COLO829 (cell line): ENCODE data around the gene NUDT6.
A peak's percentile ranks its signal among the peaks of the same experiment; 100 is the strongest.
"Not testable (repeated sequence)": the region's sequence is repeated elsewhere in the genome, so short reads cannot be mapped to it uniquely, and the experiment has no call there.

Experiments used
- DNase-seq: peaks from one replicate; pipeline ENCODE4 v3.0.0; 2012; ENCODE audit warnings: low spot score

The NUDT6 gene

GRCh38 chr4:122921971-122922876 lies at the start of gene NUDT6:
NUDT6 (minus strand) TSS chr4:122922597; CDS start chr4:122922572, 25 bp downstream.
- peak; percentile 65 for DNase-seq

- DNase-seq, result no peak
Measured at GRCh38 chr4:122968227-122968812, 45.9 kb upstream of the NUDT6 start.

DNA sequence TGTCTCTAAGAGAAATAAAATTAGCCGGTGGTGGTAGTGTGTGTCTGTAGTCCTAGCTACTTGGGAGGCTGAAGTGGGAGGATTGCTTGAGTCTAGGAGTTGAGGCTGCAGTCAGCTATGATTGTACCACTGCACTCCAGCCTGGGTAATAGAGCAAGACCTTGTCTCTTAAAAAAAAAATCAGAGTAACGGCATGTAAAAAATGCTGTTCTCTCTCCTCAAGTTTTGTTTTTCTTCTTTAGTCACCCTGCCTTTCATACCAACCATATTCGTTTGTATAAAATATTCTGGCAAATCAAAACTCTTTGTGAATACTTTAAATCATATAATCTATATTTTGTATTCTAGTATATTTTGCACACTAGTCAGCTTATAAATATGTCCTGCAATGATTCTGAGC lies 44.8 kb upstream of the NUDT6 start:
- DNase-seq, result no peak

DNA sequence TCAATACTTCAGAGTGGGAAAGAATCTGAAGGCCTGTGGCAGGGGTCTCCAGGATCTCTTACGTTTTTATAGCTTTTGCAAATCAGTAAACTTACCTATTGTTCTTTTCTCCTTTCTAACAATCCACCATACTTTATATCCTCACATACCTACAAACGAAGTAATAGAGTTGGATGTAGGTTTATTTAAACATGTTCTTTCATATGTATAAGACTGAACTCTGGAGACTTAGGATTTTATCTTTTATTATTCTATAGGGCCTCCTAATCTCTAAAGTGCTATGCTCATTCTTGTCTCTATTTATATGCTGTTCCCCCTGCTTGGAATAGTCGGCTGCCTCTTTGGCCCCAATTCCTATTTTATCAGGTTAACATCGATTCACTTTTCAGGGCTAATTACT lies 43.8 kb upstream of the NUDT6 start:
- DNase-seq, result no peak

GRCh38 chr4:122963216-122963615 lies 40.8 kb upstream of the NUDT6 start:
- DNase-seq, result no peak

- no peak for DNase-seq
Measured at GRCh38 chr4:122960611-122961000, 38.2 kb upstream of the NUDT6 start.

- DNase-seq, result no peak
Measured at GRCh38 chr4:122959981-122960610, 37.7 kb upstream of the NUDT6 start.

- peak; percentile 31 for DNase-seq
Measured at GRCh38 chr4:122959441-122959840, 37.0 kb upstream of the NUDT6 start.

DNA sequence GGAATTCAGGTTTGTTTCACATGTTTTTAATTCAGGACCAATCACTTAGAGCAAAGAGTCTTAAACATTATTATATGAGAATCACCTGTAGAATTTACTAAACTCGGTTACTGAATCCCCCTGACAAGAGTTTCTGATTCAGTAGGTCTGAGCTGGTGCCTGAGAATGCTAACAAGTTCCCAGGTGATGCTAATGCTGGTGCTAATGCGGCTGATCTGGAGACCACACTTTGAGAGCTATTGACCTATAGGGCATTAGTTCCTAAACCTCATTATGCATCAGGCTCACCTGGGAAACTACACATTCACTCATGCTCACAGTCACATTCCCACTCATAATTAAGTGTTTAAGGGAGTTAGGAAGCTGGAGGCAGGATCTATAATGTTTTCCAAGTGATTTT lies 36.1 kb upstream of the NUDT6 start:
- DNase-seq, result no peak

DNA sequence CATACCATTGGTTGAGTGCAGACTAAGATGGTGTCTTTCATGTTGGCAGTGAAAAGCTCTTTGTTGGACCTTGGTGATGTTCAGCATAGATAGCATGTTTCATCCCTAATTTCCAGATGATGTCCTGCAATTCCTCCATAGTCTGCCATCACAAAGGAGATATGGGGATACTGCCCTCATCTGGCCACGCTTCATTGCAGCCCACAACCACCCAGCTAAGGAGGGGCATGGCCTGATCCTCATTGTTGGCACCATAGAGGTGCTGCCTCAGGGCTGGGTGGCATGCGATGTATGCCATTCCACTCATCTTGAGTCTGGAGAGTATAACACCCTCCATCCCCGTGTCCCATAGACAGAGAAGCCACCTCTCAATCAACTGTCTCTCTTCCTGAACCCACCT lies 31.5 kb upstream of the NUDT6 start:
- no peak for DNase-seq

DNA sequence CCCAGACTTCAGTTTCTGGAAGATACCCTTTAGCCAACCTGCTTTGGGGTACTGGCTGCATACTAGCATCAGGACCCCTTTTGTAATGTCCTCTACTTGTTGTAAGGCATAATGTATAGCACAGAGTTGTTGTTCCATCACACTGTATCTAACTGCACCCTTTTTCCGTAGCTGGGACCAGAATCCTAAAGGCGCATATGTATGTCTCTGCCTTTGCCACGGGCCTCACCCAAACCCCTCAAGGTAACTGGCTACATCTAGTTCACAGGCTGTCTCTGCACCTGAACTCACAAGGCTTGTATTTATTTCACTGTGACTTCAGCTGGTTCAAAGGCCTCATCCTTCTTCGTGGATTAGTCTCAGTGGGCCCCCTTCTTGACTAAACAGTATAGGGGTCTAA lies 29.6 kb upstream of the NUDT6 start:
- DNase-seq, result no peak

DNA sequence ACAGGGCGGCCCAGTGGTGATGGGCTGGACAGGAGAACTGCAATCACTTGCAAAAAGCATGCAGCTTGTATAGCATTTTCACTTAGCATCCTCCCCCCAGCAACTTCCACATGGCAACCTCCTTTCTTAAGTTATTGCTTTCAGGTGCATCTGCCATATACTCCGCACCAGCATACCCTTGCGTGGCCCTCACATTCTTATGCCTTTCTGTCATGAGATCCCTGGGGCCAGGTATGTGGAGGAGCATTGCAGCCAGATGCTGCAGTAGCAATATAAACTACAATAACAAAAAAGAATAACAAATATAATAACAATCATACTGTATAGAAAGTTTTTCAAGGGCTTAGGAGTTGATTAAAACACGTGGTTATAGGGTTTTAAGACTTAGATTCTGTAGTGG lies 26.3 kb upstream of the NUDT6 start:
- no peak for DNase-seq

- no peak for DNase-seq
Measured at GRCh38 chr4:122946142-122946541, 23.7 kb upstream of the NUDT6 start.

GRCh38 chr4:122945136-122945535 lies 22.7 kb upstream of the NUDT6 start:
- DNase-seq, result not testable (repeated sequence)

DNA sequence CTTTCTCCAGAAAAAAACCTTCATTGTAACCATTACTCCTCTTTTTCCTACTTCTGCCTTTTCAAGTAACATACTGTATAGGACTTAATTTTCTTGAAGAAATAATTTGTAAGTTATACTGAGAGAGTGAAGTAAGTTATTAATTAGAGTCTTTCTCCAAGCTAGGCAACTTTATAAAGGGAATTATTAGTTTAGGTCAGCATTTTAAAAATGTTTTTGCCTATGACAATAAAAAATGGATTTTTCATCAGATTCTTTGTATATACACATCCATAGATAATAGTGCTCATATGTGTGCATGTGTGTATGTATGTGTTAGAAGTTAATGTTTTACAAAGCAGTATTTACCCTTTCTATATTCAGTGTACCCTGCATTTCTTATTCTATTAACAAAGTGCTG lies 10.4 kb upstream of the NUDT6 start:
- no peak for DNase-seq

- peak; percentile 35 for DNase-seq
Measured at GRCh38 chr4:122930862-122931261, 8.5 kb upstream of the NUDT6 start.

GRCh38 chr4:122928930-122929329 lies 6.5 kb upstream of the NUDT6 start:
- DNase-seq, result no peak

- peak; percentile 85 for DNase-seq
Measured at GRCh38 chr4:122922877-122923511, 597 bp upstream of the NUDT6 start.

GRCh38 chr4:122921300-122921699 lies 1.1 kb downstream of the NUDT6 start:
- no peak for DNase-seq

DNA sequence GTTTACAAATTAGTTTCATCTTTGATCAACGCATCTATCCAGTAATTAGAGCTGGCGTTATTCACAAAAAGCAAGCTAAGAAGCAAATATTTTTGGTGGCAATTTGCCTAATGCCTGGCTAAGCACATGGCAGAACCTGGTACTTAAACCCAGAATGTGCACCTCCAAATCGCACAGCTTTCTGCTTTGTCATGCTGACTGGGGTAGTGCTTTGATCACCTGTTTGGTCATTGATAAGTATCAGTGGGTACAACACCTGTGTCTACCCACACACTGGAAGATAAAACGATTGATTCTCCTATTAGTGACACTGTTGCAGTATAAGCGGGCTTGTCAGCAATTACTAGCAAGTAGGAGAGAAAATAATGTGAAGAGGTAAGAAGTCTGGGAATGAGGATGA lies 1.9 kb downstream of the NUDT6 start:
- no peak for DNase-seq

DNA sequence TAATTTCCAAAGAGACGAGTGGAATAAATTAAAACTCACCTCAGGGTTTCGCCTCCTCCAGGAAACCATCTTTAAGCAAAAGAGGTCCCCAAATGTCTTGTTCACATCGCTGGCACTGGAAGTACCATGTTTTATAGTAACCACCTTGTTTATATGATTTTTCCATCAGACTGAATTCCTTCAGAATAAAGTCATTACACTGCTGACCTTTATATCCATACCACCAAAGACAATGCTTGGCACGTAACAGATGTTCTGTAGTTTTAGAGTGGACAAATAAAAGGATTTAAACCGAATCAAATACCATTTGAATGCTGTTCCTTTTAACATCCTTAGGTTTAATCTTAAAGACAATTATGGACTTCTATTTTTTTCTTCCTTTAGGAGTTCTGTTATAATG lies 4.7 kb downstream of the NUDT6 start:
- no peak for DNase-seq

GRCh38 chr4:122914938-122915337 lies 7.5 kb downstream of the NUDT6 start:
- DNase-seq, result no peak
